ENCODE data around the gene FOXP3.
"Not testable (repeated sequence)": the region's sequence is repeated elsewhere in the genome, so short reads cannot be mapped to it uniquely, and the experiment has no call there.

FOXP3 gene, protein sequence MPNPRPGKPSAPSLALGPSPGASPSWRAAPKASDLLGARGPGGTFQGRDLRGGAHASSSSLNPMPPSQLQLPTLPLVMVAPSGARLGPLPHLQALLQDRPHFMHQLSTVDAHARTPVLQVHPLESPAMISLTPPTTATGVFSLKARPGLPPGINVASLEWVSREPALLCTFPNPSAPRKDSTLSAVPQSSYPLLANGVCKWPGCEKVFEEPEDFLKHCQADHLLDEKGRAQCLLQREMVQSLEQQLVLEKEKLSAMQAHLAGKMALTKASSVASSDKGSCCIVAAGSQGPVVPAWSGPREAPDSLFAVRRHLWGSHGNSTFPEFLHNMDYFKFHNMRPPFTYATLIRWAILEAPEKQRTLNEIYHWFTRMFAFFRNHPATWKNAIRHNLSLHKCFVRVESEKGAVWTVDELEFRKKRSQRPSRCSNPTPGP

DNA sequence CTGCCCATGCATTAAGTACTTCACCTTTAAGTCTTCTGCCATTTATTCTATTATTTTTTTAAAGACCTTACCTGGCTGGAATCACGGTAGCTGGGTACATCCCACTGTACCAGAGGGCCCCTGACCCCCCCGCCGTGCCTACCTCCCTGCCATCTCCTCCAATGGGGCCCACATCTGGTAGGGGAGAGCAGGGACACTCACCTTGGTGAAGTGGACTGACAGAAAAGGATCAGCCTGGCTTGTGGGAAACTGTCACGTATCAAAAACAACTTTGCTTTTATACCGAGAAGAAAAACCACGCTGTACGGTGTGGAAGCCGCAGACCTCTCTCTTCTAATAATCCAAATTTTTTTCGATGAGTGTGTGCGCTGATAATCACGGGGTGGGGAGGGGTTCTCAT lies at the start of gene FOXP3:
Gene FOXP3 (minus strand): TSS at position 251 of the 400 bp plus-strand sequence. CDS start 6,205 bp downstream, outside the sequence.
- no peak for DNase-seq

GRCh38 chrX:49312176-49312575 lies 47.7 kb upstream of the FOXP3 start:
- DNase-seq = no peak

GRCh38 chrX:49310371-49310770 lies 45.9 kb upstream of the FOXP3 start:
- DNase-seq = no peak

GRCh38 chrX:49309401-49309981 lies 45.0 kb upstream of the FOXP3 start:
- DNase-seq = peak; percentile 31

GRCh38 chrX:49308604-49309269 lies 44.2 kb upstream of the FOXP3 start:
- no peak for DNase-seq

GRCh38 chrX:49307775-49308174 lies 43.3 kb upstream of the FOXP3 start:
- not testable (repeated sequence) for DNase-seq

DNA sequence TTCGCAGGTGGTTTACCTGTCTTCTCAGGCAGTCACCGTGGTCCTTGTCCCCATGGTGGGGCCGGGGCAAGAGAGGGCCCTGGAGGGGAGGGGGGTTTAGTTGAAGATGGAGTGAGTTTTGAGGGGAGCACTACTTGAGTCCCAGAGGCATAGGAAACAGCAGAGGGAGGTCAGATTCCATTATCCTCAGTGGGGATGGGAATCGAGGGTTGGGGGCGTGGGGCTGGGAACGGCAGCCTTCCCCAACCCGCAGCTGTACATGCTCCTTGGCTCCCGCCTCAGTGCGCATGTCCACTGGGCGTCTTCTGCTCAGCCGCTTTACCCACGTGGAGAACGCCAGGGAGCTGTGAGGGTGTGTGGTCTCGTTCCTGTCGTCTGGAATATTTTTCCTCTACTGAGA lies 38.8 kb upstream of the FOXP3 start, which contains the start of gene GAGE10:
Gene GAGE10 (plus strand): TSS at position 301 of the 400 bp plus-strand sequence. CDS start 1,214 bp downstream, outside the sequence.
- DNase-seq = no peak

- DNase-seq = no peak
Observed at GRCh38 chrX:49300703-49301102, 36.2 kb upstream of the FOXP3 start.

- not testable (repeated sequence) for DNase-seq
Observed at GRCh38 chrX:49299293-49299692, 34.8 kb upstream of the FOXP3 start.

DNA sequence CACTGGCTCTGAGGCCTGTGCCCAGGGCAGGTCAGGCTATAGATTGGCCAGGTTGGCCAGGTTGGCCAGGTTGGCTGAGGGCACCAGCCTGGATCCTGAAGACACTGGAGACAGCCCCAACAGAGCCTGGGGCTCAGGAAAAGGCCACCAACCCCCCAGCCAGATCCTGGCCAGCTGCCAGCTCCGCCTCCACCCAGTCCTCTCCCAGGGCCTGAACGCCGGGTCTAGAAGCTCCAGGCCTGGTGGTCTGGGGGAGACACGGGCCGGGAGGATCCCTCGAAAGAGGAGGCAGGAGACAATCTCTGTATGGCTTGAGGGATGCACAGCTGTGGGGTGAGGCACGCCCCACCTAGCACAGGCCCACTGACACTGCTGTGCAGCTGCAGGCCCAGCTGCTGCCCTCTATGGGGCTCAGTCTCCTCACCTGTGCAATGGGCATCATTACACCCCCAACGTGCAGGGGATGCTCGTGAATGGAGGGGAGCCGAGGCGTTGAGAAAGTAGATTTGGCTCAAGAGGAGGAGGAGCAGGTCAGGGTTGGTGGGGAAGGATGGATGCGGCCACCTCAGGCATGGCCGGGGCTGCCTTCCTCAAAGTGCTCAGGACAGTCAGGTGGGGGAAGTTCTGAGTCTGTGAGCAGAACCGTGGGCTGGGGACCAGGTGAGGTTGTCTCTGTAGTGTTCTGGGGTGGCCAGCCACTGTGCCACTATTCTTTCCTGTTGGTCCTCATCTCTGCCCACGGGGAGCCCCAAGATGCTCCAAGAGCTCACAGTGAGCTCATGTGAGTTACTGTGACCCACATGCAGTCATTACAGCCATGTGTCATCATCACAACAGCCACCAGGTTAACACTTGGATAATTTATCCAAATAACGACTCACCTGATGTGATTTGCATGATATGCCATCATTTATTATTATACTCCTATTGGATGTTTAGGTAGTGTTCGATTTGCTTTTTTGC lies 28.2 kb upstream of the FOXP3 start:
- no peak for DNase-seq

GRCh38 chrX:49291615-49292337 lies 27.3 kb upstream of the FOXP3 start:
- DNase-seq = peak; percentile 31

GRCh38 chrX:49290215-49290614 lies 25.7 kb upstream of the FOXP3 start:
- DNase-seq = no peak

- no peak for DNase-seq
Observed at GRCh38 chrX:49287665-49288064, 23.2 kb upstream of the FOXP3 start.

DNA sequence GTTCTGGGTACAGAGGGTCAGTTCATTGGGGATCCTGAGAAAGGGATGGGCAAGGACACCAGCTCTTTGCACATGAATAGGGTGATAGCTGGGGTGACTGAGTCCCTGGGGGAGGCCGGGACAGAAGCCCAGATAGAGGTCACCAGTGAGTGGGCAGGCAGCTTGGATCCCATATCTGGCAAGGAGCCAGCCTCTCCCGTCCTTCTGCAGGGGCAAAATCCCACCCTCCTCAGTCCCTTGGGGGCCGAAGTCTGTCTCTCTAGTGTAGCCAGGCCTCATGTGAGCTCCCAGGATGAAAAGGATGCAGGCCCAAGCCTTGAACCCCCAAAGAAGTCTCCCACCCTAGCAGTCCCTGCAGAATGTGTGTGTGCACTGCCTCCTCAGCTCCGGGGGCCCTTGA lies 22.1 kb upstream of the FOXP3 start:
- DNase-seq = no peak

DNA sequence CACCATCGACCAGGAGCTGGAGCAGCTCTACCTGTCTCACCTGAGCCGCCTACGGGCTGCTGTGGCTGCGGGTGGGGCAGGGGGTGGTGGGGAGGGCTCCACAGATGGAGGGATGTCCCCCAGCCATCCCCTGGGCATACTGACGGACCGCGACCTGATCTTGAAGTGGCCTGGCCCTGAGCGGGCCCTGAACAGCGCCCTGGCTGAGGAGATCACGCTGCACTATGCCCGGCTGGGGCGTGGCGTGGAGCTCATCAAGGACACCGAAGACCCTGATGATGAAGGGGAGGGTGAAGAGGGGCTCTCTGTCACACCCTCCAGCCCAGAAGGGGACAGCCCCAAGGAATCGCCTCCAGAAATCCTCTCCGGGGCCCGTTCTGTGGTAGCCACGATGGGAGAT lies 21.6 kb upstream of the FOXP3 start:
- DNase-seq = no peak

DNA sequence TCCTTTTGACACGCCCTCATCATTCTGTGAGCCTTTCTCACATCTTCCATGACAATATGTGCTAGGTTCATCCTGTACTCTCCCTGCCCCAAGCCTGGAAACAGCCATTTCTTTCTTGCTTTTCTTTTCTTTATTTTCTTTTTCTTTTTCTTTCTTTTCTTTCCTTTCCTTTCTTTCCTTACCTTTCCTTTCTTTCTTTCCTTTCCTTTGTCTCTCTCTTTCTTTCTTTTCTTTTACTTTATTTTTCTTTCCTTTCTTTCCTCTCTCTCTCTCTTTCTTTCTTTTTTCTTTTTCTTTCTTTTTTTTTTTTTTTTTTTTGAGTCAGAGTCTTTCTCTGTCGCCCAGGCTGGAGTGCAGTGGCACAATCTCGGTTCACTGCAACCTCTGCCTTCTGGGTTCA lies 19.7 kb upstream of the FOXP3 start:
- DNase-seq = no peak

DNA sequence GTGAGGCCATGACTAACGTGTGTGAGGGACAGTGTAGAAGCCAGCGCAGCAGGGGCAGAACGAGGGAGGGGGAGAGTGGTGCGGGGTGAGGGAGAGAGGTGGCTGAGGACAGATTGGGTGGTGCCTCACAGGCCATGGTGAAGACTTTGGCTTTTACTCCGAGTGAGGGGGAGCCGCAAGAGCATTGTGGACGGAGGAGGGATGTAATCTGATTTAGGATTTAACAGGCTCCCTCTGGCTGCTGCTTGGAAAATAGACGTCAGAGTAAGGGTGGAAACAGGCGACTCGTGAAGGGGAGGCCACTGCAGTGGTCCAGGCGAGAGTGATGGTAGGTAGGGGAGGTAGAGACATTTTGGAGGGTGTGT lies 18.1 kb upstream of the FOXP3 start:
- DNase-seq = peak; percentile 43

DNA sequence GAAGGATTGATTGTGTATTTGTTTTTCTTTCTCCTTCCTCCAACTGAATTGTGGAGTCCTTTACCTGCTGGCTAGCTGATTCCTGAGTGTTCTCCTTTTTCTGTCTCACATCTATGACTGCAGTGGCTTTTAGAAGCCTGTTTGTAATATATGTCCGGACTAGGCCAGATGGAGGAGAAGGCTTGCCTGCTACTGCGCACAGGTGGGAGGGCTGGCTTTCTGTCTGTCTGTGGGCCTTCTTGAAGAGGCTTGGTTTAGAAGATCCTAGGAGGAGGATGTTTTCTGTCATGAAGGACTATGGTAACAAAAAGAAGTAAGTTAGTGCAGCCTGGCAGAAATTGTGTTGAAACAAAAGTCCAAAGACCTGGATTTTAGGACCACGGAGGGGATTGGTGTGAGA lies 13.6 kb upstream of the FOXP3 start:
- no peak for DNase-seq

GRCh38 chrX:49277535-49277830 lies 13.0 kb upstream of the FOXP3 start:
- no peak for DNase-seq

- DNase-seq = no peak
Observed at GRCh38 chrX:49276671-49277534, 12.4 kb upstream of the FOXP3 start.

- no peak for DNase-seq
Observed at GRCh38 chrX:49276207-49276606, 11.7 kb upstream of the FOXP3 start.

Data from fibroblast of upper back skin (primary cell).